Measurements from ENCODE around the gene RAB30.

- TF ChIP-seq CTCF (IDR thresholded peaks at IDR 0.05 in 4 of 5, conservative IDR thresholded peaks at IDR 0.05 in 1 of 5) (no peak), POLR2A (IDR thresholded peaks at IDR 0.05) (no peak)
Observed at GRCh38 chr11:83006877-83007330, 64.8 kb downstream of the RAB30 start.

Data from gastrocnemius medialis (tissue), 4 donors.